Measurements from ENCODE around the gene TMEM132E. TPM values are rescaled to one million over a fixed set of nuclear protein-coding genes. Genes with fewer than 3 reads are reported as not detected.

Gene TMEM132E
- total and polyA plus RNA-seq, 2 experiments from 2014 or later = 0.16 to 0.45 TPM

DNA sequence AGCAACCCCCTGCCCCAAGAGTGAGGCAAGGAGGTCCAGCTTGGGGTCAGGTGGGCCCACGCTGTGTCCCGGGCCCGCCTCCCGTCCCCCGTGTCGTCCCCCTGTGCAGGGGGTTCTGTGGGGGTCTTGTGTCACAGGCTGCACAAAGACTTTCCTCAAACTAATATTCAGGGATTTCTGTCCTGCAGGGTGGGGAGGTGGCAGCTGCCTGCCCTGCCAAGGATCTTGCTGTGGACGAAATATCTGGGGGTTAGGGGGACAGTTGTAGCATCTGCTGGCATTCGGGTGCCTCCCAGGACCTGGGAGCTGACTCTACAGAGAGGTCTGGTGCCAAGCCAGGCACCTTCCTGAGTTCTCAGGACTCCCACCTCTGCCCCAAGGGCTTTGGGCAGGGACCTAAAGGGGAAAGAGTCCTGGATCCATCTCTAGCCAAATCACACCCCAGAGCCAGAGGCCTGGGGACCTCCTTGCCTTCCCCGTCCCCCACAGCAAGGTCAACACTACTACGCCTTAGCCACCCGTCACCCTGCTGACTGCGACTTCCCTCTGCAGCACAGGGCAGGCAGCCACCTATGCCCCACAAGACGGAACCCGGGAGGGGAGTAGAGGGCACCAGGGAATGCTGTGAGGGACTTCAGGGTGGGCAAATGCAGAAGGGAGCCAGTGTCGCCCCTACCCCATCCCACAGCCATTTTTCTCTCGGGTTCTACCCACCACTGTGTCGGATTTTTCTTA is 59.3 kb downstream of the TMEM132E start (continued):
- TF ChIP-seq, protein P1, sequence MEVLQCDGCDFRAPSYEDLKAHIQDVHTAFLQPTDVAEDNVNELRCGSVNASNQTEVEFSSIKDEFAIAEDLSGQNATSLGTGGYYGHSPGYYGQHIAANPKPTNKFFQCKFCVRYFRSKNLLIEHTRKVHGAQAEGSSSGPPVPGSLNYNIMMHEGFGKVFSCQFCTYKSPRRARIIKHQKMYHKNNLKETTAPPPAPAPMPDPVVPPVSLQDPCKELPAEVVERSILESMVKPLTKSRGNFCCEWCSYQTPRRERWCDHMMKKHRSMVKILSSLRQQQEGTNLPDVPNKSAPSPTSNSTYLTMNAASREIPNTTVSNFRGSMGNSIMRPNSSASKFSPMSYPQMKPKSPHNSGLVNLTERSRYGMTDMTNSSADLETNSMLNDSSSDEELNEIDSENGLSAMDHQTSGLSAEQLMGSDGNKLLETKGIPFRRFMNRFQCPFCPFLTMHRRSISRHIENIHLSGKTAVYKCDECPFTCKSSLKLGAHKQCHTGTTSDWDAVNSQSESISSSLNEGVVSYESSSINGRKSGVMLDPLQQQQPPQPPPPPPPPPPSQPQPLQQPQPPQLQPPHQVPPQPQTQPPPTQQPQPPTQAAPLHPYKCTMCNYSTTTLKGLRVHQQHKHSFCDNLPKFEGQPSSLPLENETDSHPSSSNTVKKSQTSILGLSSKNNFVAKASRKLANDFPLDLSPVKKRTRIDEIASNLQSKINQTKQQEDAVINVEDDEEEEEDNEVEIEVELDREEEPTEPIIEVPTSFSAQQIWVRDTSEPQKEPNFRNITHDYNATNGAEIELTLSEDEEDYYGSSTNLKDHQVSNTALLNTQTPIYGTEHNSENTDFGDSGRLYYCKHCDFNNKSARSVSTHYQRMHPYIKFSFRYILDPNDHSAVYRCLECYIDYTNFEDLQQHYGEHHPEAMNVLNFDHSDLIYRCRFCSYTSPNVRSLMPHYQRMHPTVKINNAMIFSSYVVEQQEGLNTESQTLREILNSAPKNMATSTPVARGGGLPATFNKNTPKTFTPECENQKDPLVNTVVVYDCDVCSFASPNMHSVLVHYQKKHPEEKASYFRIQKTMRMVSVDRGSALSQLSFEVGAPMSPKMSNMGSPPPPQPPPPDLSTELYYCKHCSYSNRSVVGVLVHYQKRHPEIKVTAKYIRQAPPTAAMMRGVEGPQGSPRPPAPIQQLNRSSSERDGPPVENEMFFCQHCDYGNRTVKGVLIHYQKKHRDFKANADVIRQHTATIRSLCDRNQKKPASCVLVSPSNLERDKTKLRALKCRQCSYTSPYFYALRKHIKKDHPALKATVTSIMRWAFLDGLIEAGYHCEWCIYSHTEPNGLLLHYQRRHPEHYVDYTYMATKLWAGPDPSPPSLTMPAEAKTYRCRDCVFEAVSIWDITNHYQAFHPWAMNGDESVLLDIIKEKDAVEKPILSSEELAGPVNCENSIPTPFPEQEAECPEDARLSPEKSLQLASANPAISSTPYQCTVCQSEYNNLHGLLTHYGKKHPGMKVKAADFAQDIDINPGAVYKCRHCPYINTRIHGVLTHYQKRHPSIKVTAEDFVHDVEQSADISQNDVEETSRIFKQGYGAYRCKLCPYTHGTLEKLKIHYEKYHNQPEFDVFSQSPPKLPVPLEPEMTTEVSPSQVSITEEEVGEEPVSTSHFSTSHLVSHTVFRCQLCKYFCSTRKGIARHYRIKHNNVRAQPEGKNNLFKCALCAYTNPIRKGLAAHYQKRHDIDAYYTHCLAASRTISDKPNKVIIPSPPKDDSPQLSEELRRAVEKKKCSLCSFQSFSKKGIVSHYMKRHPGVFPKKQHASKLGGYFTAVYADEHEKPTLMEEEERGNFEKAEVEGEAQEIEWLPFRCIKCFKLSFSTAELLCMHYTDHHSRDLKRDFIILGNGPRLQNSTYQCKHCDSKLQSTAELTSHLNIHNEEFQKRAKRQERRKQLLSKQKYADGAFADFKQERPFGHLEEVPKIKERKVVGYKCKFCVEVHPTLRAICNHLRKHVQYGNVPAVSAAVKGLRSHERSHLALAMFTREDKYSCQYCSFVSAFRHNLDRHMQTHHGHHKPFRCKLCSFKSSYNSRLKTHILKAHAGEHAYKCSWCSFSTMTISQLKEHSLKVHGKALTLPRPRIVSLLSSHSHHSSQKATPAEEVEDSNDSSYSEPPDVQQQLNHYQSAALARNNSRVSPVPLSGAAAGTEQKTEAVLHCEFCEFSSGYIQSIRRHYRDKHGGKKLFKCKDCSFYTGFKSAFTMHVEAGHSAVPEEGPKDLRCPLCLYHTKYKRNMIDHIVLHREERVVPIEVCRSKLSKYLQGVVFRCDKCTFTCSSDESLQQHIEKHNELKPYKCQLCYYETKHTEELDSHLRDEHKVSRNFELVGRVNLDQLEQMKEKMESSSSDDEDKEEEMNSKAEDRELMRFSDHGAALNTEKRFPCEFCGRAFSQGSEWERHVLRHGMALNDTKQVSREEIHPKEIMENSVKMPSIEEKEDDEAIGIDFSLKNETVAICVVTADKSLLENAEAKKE (CRISPR knock-in tag; IDR thresholded peaks at IDR 0.05) = no peak
- TF ChIP-seq STAT1 (IDR thresholded peaks at IDR 0.05; ENCODE audit: unreplicated experiment) (no peak), EZH2 (IDR thresholded peaks at IDR 0.05; ENCODE audit: low read depth, unreplicated experiment) (no peak), ZNF331 (CRISPR knock-in tag; IDR thresholded peaks at IDR 0.05; ENCODE audit: low read depth) (no peak)

DNA sequence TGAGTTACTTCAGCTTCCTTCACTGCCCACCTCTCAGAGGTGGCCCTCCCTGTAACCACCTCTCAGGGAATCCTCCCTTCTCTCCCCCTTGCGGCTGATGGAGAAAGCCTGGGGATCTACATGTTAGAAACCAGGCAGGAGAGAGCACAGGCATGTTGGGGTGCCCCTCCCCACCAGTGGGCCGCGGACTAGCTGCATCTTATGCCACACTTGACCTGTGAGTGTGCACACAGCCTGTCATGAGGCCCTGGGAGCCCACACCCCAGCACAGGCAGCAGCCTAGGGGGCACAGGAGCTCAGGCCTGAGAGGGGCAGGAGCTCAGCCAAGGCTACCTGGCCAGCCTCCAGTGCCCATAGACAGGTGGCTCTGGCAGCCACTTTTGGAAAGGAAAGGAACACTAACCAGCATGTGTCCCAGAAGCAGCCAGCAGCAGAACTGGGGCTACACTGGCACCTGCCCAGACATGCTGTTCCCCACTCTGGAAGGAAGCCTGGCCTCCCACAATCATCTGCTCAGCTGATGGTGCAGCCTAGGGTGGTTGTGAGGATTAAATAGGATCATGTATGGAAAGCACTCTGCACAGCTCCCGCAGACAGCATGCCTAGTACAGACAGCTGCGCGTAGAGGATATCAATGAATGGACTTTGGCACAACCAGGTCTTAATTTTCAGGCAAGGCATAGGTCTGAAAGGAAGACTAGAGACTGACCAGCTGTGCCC is 60.5 kb downstream of the TMEM132E start:
- H2AFZ ChIP-seq = no peak overlapping the region
- peaks cover 11% of the 10 kb centered on the region for H3K27me3 Mint-ChIP-seq (ENCODE audit: insufficient read depth, low read depth, poor library complexity)
- no peaks in the 10 kb centered on the region for H3K79me2 ChIP-seq (replicated peaks; ENCODE audit: insufficient read depth)
- DNase-seq (ENCODE audit: low spot score) = no peak
- no peak overlapping the region for H3K27ac ChIP-seq (ENCODE audit: low read depth)
- no peaks in the 10 kb centered on the region; the same call in 1 of the 2 replicates for H3K4me1 ChIP-seq (ENCODE audit: insufficient read depth)
- no peak overlapping the region for H3K4me3 ChIP-seq
- H3K27me3 ChIP-seq (ENCODE audit: insufficient read depth) = no peaks in the 10 kb centered on the region
- H3K9me3 Mint-ChIP-seq = no peaks in the 10 kb centered on the region; the same call in 1 of the 3 replicates
- no peaks in the 10 kb centered on the region for H3F3A ChIP-seq (replicated peaks; ENCODE audit: low read depth)
- H3K4me1 Mint-ChIP-seq = no peaks in the 10 kb centered on the region
- no peak overlapping the region for H3K4me2 ChIP-seq
- ATAC-seq = no peak
- H3K4me3 Mint-ChIP-seq = no peak overlapping the region
- no peak overlapping the region for H3K27ac Mint-ChIP-seq
- no peaks in the 10 kb centered on the region; the same call in 2 of the 3 replicates for H3K36me3 Mint-ChIP-seq (ENCODE audit: low read depth)
- H4K20me1 ChIP-seq (replicated peaks; ENCODE audit: insufficient read depth) = no peaks in the 10 kb centered on the region
- no peaks in the 10 kb centered on the region for H3K9me2 ChIP-seq (ENCODE audit: insufficient read depth)
- H3K36me3 ChIP-seq (ENCODE audit: insufficient read depth) = no peaks in the 10 kb centered on the region
- TF ChIP-seq JUNB (IDR thresholded peaks at IDR 0.05; ENCODE audit: unreplicated experiment) (no peak), ZNF331 (CRISPR knock-in tag; IDR thresholded peaks at IDR 0.05; ENCODE audit: low read depth) (no peak)
- TF ChIP-seq, protein P1 (CRISPR knock-in tag; IDR thresholded peaks at IDR 0.05) = no peak
